GM12891 (cell line): ENCODE data around the gene EPM2AIP1. TPM values are rescaled to one million over a fixed set of nuclear protein-coding genes. Genes with fewer than 3 reads are reported as not detected.
A peak's percentile ranks its signal among the peaks of the same experiment; 100 is the strongest.
"Not testable (repeated sequence)": the region's sequence is repeated elsewhere in the genome, so short reads cannot be mapped to it uniquely, and the experiment has no call there.

Experiments
- DNase-seq: peaks from one replicate; pipeline ENCODE4 v3.0.0; 2011; ENCODE audit warnings: low spot score; ENCODE audit not compliant: insufficient read length
- FAIRE-seq: peaks from 2 replicates; lab custom pipeline; 2011; peaks lifted over from hg19 to GRCh38; lab: Jason Lieb, UNC
- PAX5 ChIP-seq: IDR thresholded peaks from 2 replicates; pipeline ENCODE4 v1.6.1; 2011; ENCODE audit warnings: low read length, moderate library complexity, mild to moderate bottlenecking; ENCODE audit not compliant: insufficient read depth, severe bottlenecking
- POLR2A ChIP-seq: IDR thresholded peaks from 2 replicates; pipeline ENCODE4 v1.6.1; 2011; ENCODE audit warnings: low read depth, low read length, control low read depth
- POLR2AphosphoS5 ChIP-seq: IDR thresholded peaks from 2 replicates; pipeline ENCODE4 v1.6.1; 2011; ENCODE audit warnings: low read depth, low read length, control low read depth
- POU2F2 ChIP-seq: IDR thresholded peaks from 2 replicates; pipeline ENCODE4 v1.6.1; 2011; ENCODE audit warnings: low read depth, mild to moderate bottlenecking, control low read depth, low read length, moderate library complexity
- SPI1 ChIP-seq: IDR thresholded peaks from 2 replicates; pipeline ENCODE4 v1.6.1; 2011; ENCODE audit warnings: low read depth, low read length, control low read depth
- TAF1 ChIP-seq: IDR thresholded peaks from 2 replicates; pipeline ENCODE4 v1.6.1; 2011; ENCODE audit warnings: low read depth, low read length, control low read depth
- polyA plus RNA-seq: library from polyadenylated mRNA; unstranded; fragments of >200 nt; gene quantifications from one replicate; pipeline ENCODE4 v1.2.1, GENCODE V29; 2012; ENCODE audit warnings: low read depth, missing spikeins, inconsistent platforms; ENCODE audit not compliant: missing spikeins

Gene EPM2AIP1
- polyA plus RNA-seq: 13.5 TPM

GRCh38 chr3:36992806-36993325, at the start of gene EPM2AIP1:
EPM2AIP1 (minus strand) TSS chr3:36993131; CDS start chr3:36993077, 54 bp downstream.
- DNase-seq (peak; percentile 77), FAIRE-seq (no peak)
- TF ChIP-seq POLR2AphosphoS5 (peak; percentile 89), POLR2A (peak; percentile 92), TAF1 (peak; percentile 78), POU2F2 (peak; percentile 71), PAX5 (no peak), SPI1 (no peak)

DNA sequence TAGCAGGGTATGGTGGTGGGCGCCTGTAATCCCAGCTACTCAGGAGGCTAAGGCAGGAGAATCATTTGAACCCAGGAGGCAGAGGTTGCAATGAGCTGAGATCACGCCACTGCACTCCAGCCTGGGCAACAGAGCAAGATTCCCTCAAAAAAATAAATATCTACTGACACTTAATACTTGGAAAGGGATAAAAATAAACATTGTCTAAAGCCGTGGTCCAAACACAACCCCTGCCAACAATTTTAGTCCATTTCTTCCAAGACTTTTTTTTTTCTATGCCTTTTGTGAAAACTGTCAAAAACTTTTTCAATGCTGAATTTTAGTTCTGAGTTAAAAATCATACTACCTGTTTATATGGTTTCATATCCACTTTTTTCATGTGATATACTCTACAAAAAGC, 49.8 kb upstream of the EPM2AIP1 start:
- DNase-seq, FAIRE-seq: not testable (repeated sequence)

DNA sequence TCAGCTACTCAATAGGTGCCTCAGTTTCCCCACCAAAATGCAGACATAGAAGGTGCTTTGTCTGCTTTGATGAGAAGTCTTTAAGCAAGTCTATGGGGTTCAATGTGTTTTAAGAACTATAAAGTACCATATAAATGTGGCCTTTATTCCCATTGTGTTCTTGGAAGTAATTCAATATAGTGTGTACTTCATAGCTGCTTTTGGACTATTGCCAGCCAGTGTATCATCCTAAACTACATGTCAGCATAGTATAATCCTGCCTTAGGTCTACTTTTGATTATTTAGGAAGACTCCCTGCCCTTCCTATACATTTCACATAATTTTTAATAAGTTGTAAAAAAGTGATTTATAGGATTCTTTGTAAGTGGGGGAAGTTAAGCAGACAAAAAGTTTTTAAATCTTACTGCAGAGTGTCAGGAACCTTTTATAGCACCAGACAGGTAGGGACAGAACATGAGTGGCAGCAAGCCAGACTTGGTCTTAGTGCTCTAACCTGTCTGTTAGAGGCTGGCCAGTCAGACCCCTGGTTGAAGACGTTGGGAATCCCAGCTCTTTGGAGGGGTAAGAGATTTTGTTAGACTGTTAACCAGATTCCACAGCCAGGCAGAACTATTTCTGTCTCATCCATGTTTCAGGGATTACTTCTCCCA, 48.7 kb upstream of the EPM2AIP1 start:
- no peak for DNase-seq
- no peak for FAIRE-seq

GRCh38 chr3:37040231-37040630, 47.3 kb upstream of the EPM2AIP1 start:
- DNase-seq: no peak
- no peak for FAIRE-seq
- TF ChIP-seq PAX5: no peak
- TF ChIP-seq POLR2A: no peak
- no peak for TF ChIP-seq POU2F2
- TF ChIP-seq SPI1: no peak
- TF ChIP-seq POLR2AphosphoS5: no peak
- TF ChIP-seq TAF1: no peak

More for the DNA sequence above, 48.7 kb upstream of the EPM2AIP1 start:
- no peak for TF ChIP-seq SPI1
- TF ChIP-seq POLR2A: no peak
- no peak for TF ChIP-seq TAF1
- TF ChIP-seq PAX5: no peak
- no peak for TF ChIP-seq POU2F2
- no peak for TF ChIP-seq POLR2AphosphoS5

DNA sequence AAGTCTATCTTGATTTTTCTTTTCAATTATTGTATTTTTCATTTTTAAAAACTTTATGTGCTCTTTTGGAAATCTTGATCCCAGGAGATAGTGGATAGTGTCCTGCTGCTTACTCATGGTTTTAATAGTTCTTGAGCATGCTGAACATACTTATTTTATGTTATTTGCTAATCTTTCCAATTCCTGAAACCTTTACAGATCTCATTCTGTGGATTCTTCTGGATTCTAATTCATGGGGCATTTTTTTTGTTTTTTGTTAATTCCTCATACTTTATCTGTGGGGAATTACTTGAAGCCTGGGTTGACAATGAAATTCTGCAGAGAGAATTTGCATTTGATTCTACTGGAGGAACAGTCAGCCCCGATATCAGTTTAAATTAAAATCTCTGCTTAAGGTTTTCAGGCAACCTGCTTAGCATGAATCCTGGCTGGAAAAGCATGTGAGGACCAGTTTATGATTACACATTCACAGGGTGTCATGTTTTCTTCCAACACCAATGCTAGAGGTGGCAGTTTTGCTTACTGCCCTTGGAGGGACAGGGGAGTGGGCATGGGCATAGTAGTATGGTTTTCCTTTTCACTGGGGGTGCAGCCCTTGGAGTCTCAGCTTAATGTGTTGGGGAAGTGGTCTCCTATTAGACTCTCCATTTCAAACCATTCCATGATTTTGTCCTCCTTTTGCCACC, 46.4 kb upstream of the EPM2AIP1 start:
- TF ChIP-seq POLR2AphosphoS5: no peak
- TF ChIP-seq TAF1: no peak
- TF ChIP-seq POLR2A: no peak
- no peak for TF ChIP-seq POU2F2
- no peak for TF ChIP-seq SPI1
- no peak for TF ChIP-seq PAX5
- no peak for FAIRE-seq

GRCh38 chr3:37037352-37037751, 44.4 kb upstream of the EPM2AIP1 start:
- DNase-seq: no peak
- no peak for FAIRE-seq
- TF ChIP-seq POLR2A (no peak), PAX5 (no peak), SPI1 (no peak), TAF1 (no peak)

More for the DNA sequence above, 46.4 kb upstream of the EPM2AIP1 start:
- DNase-seq: no peak

GRCh38 chr3:37032961-37033360, 40.0 kb upstream of the EPM2AIP1 start:
- DNase-seq (no peak), FAIRE-seq (no peak)
- no peak for TF ChIP-seq SPI1
- TF ChIP-seq POU2F2: no peak
- no peak for TF ChIP-seq TAF1
- no peak for TF ChIP-seq PAX5
- no peak for TF ChIP-seq POLR2A
- TF ChIP-seq POLR2AphosphoS5: no peak

DNA sequence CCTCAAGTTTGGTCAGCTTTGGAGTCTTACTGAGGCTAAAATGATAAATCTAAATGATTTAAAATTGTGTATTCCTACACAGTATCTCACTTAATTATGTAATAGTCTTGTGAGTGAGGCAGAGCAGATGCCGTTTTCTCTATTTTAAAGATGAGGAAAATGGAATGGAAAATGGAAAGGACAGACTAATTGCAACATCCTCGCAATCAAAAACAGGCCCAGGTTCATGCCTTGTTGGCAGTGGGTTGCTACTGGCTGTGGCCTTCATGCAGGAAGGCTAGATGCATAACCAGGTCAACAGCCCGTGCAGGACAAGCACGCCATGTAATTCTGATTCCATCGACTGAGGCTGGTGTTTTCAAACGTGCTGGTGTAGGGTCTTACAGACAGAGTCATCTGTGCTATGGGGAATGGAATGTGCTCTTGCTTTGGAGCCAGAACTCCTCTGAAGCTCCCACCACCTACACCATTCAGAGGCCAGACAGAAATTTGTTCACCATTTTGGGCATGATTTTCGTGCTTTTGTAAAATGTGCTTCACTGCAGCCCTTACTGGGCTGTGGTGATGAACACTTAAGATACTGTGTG, 38.3 kb upstream of the EPM2AIP1 start:
- DNase-seq: no peak
- FAIRE-seq: no peak
- TF ChIP-seq SPI1 (no peak), TAF1 (no peak), PAX5 (no peak), POLR2A (no peak)

GRCh38 chr3:37030588-37030987, 37.7 kb upstream of the EPM2AIP1 start:
- no peak for TF ChIP-seq PAX5
- TF ChIP-seq POU2F2: no peak
- TF ChIP-seq SPI1: no peak
- FAIRE-seq: no peak
- no peak for DNase-seq

- no peak for DNase-seq
- TF ChIP-seq TAF1 (no peak), POLR2AphosphoS5 (no peak), SPI1 (no peak), PAX5 (no peak)
- no peak for FAIRE-seq
These were observed 36.7 kb upstream of the EPM2AIP1 start for GRCh38 chr3:37029516-37030163.
